ENCODE results near the gene PHRF1. TPM values are rescaled to one million over a fixed set of nuclear protein-coding genes. Genes with fewer than 3 reads are reported as not detected.

The PHRF1 gene
- total RNA-seq, 1 experiment from 2014 or later = 45.5 TPM

- intact Hi-C loops (cut with micrococcal nuclease) = no loop called here
- no TSS peak for BruUV-seq (replicated peaks)
- RAD21 ChIA-PET (ENCODE audit: low non-redundant PET in 1 of 2, low total read pairs in 2 of 2, uncharacterized antibody in 2 of 2, unreplicated experiment in 2 of 2) = no interaction called here
- Histone ChIP-seq H2AFZ (ENCODE audit: low read depth, low read length, poor library complexity, severe bottlenecking) (no peak overlapping the region), H3K4me1 (ENCODE audit: control insufficient read depth in 1 of 2, insufficient read depth in 2 of 2, low read length in 2 of 2) (peaks cover 6 to 18% of the 10 kb centered on the region in 2 experiments; a peak in 3 of 4 replicates), H3K27ac (ENCODE audit: low read depth, low read length) (no peak overlapping the region), H3K4me2 (ENCODE audit: low read length) (no peak overlapping the region), H3K9ac (ENCODE audit: low read length) (no peak overlapping the region), H3K27me3 (ENCODE audit: insufficient read depth, low read length) (no peaks in the 10 kb centered on the region), H3K36me3 (ENCODE audit: control insufficient read depth in 1 of 2, insufficient read depth in 2 of 2, low read length in 2 of 2) (peaks cover 0 to 26% of the 10 kb centered on the region in 2 experiments; a peak in 2 of 4 replicates), H3K9me3 (ENCODE audit: control insufficient read depth in 1 of 2, insufficient read depth in 1 of 2, low read depth in 1 of 2, low read length in 2 of 2) (no peaks in the 10 kb centered on the region), H3K9me2 (ENCODE audit: insufficient read depth) (no peaks in the 10 kb centered on the region), H3K4me3 (replicated peaks in 1 of 2; ENCODE audit: low read depth in 1 of 2, low read length in 2 of 2) (no peak overlapping the region), H3K79me2 (ENCODE audit: insufficient read depth, low read length) (peaks cover 26% of the 10 kb centered on the region), H4K20me1 (ENCODE audit: insufficient read depth) (no peaks in the 10 kb centered on the region)
- POLR2A ChIA-PET = no interaction called here
- TF ChIP-seq CBX3 (IDR thresholded peaks at IDR 0.05; ENCODE audit: low read depth) (no peak), TCF7L2 (IDR thresholded peaks at IDR 0.05; ENCODE audit: borderline replicate concordance, extremely low read depth, insufficient read depth, insufficient read length) (no peak), JUND (IDR thresholded peaks at IDR 0.05) (no peak), REST (IDR thresholded peaks at IDR 0.05; ENCODE audit: low read depth) (no peak), ZBTB33 (IDR thresholded peaks at IDR 0.05; ENCODE audit: extremely low read depth, insufficient replicate concordance, low read length) (no peak), ATF3 (IDR thresholded peaks at IDR 0.05) (no peak), EZH2 (IDR thresholded peaks at IDR 0.05) (no peak), ZNF274 (IDR thresholded peaks at IDR 0.05; ENCODE audit: low read depth, low read length) (no peak), MAX (IDR thresholded peaks at IDR 0.05) (no peak), SP1 (IDR thresholded peaks at IDR 0.05; ENCODE audit: low read depth) (no peak), CTCF (IDR thresholded peaks at IDR 0.05 in 2 of 3, conservative IDR thresholded peaks at IDR 0.05 in 1 of 3; ENCODE audit: borderline replicate concordance in 1 of 3, insufficient read depth in 1 of 3, low read depth in 2 of 3, low read length in 2 of 3) (no peak), ZFX (IDR thresholded peaks at IDR 0.05) (no peak), SRF (IDR thresholded peaks at IDR 0.05; ENCODE audit: low read depth) (no peak), YY1 (IDR thresholded peaks at IDR 0.05; ENCODE audit: extremely low read depth, insufficient replicate concordance, low read depth, low read length) (no peak), SIN3A (IDR thresholded peaks at IDR 0.05; ENCODE audit: low read depth) (no peak)
- CTCF ChIA-PET = no interaction called here
- ATAC-seq (no peak), DNase-seq (ENCODE audit: low read depth, low spot score) (no peak)
These were observed 44.2 kb upstream of the PHRF1 start for GRCh38 chr11:531919-532526.

All from HCT116 (cell line).